Astrocyte of the hippocampus (primary cell): Measurements from ENCODE around the gene DDX52.

ENCODE experiments used
- DNase-seq: peaks from one replicate; pipeline ENCODE4 v3.0.0; 2011; ENCODE audit warnings: low read depth, low spot score

DDX52 gene

DNA sequence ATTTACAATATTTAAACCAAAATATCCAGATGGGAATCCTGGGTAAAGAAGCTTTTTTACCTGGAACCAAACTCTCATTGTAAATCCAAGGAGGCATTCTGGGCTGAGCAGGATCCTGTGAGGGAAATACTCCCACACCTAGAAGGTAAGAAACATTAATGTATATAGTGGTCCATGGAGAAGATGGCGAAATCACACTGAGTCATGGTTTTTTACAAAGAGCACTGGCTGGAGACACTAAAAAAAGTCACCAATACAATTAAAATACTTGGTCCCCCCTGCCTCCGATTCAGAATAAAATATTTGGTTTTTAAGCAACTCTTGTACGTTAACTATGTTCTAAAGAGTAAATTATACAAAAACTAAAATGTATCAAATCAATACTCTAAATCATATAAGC, 67.0 kb downstream of the DDX52 start:
- no peak for DNase-seq

DNA sequence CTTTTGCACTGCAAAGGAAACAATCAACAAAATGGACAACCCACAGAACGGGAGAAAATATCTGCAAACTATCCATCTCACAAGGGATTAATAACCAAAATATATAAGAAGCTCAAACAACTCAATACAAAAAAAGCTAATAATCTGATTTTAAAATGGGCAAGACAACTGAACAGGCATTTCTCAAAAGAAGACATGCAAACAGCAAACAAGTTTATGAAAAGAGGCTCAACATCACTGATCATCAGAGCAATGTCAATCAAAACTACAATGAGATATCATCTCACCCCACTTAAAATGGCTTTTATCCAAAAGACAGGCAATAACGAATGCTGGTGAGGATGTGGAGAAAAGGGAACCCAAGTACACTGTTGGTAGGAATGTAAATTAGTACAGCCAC, 68.8 kb downstream of the DDX52 start:
- DNase-seq = no peak

DNA sequence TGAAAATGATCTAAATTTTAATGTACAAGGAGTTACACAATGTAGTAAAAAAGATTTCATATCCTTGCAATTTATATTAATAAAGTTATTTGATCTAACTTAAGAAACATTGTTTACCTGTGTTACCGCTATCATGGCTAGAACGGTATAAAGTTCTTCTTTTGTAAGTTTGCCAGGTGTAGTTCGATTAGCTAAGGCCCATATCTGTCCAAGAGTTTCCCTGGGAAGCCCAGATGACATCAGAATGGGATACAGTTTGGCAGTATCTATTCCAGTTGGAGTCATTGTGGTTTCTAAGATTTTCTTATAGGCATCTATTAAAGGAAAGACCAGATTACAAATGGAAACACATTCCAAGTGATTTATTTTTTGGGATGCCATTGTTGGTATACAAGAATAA, 71.6 kb downstream of the DDX52 start:
- DNase-seq = no peak

DNA sequence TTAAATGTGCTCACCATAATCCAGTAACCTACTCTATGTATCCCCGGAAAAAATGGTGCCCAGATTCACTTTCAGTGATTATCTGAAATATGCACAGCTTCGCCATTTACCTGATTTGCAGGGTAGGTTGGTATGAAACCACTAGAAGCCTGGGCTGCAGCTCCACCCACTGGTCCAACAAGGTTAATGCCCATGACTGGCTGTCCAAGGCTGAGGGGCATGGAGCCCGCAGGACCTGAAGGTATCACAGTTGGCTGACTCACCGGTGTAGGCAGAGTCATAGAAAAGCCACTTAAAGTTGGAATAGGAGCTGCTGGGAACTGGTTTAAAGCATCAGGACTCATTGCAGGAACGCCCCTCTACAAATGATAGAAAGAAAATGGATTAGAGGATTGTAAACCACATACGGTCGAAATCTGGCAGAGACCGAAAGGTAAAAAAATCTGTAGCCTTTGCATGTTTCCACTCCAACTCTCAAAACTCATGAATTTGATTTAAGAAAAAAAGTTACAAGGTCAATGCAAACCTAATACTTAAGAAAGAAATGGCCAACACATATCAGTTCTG, 72.6 kb downstream of the DDX52 start:
- DNase-seq = peak; percentile 83

DNA sequence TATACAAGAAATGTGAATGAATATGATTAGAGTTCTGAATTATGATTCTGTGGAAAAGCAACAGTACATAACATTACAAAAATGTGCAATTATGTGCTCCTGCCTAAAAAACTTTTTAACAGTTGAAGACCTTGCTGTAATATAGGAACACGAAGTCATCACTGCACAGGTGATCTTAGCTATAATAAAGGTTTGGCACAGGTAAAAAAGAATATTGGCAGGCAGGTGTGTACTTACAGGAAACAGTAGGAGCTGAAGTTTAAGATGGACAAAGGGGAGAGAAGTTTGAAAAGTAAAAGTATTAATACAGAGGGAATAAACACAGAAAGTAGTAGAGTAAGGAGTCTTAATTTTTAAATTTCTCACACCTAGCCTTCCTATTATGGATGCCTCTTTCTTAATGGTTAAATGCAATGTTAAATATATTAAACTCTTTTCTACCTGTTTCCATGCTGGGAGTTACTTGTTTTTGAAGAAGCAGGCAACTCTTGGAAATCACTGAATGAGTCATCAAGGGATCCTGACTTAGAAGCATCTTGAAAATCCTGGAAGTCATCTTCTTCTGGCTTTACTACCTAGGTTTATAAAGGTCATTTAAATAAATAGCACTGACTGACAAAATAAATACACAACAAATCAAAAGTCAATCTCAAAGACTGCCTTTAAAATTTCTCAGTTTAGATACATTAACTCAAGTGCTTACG, 74.7 kb downstream of the DDX52 start:
- DNase-seq = no peak

DNA sequence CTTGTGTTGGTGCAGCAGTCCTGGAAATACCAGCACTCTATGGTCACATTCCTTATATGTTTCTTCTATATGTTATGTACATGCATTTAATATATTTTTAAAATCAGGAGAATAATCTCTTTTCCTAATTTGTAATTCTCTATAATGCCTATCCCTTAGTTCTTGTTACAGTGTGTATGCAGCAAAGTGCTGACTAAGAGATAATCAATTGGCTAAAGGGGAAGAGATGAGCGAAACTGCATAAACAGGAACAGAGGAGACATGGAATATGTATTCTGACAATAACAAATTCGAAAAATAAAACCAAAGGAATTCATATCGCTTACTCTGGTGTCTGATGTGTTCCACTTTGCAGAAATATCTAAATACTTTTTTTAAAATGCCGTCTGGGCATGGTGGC, 75.7 kb downstream of the DDX52 start:
- DNase-seq = no peak

DNA sequence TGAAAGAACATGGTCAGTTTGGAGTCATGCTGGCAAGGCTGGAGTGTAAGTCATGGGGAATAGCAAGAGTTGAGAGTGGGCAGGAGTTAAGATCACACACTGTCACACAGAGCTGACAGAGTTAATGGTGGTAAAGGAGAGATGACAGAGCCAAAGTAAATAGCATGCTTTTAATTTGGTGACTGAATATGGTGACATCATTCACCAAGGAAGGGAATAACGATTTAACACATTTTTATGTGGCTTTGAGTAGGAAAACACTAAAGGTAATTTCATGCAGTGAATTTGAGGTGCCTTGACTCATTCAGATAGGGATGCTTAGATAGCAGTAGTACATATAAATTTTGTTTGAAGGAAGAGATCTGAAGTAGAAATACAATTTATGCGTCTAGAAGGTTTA, 76.1 kb downstream of the DDX52 start:
- DNase-seq = peak; percentile 45

DNA sequence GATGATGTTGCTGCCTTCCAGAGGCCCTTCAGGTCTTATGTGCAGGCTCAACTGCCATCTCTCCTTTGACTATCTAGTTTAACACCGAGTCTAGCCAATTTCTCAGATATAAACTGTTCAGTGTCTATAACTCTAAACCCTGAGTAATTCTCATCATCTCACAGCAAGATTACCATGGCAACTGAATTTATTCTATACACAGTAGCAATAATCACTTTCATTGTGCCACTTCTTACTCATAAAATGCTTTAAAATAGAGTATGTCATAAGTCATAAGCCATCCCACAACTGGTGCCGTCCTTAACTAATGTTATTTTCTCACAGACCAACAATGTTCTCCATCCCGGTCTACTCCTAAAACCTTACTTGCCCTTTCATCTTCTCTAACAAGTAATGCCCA, 79.0 kb downstream of the DDX52 start:
- no peak for DNase-seq

DNA sequence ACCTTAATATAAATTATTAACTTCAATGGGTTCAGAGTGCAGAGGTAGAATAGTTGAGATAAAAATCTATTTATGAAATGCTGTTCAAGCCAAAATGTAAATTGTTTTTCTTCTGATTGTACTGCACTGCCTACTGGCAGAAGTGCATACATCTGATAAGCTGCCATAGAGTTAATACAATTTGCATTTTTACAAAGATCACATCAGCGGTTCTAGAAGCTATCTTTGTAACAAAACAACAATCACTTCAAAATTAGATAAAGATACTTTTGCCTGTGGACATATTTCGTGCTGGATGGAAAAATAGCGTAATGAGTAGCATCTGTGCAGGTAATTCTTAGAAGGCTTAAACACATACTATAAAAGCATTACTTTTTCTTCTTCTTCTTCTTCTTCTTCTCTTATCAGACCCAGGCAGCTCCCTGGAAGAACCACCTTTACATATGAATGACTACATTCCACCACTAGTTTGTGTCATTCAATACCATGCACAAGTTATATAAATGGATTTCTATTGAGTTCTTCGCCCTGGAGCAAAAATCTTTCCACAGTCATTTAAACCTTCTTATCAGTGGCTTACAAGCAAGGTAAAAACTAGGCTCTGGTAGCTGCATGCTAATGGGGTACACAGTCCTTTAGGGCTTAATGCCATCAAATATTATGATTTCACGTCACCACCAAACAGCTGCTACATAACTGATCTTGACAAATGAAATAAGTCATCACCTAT, 81.1 kb downstream of the DDX52 start:
- DNase-seq = no peak
